ENCODE data around the gene TMEM225B.
"Not testable (repeated sequence)": the region's sequence is repeated elsewhere in the genome, so short reads cannot be mapped to it uniquely, and the experiment has no call there.

The TMEM225B gene

GRCh38 chr7:99597762-99598501 lies at the start of gene TMEM225B:
TMEM225B (plus strand) TSS chr7:99598267; CDS start chr7:99604389, 6,122 bp downstream.
- DNase-seq: no peak

- not testable (repeated sequence) for DNase-seq
Observed at GRCh38 chr7:99549545-99549944, 48.5 kb upstream of the TMEM225B start.

GRCh38 chr7:99551334-99551733 lies 46.7 kb upstream of the TMEM225B start:
- DNase-seq: peak; percentile 31

- peak; percentile 97 for DNase-seq
Observed at GRCh38 chr7:99551767-99552463, 46.2 kb upstream of the TMEM225B start, which contains the start of gene FAM200A. FAM200A (minus strand) TSS chr7:99552114; CDS start chr7:99548407, 3,707 bp downstream.

GRCh38 chr7:99553039-99553438 lies 45.0 kb upstream of the TMEM225B start:
- no peak for DNase-seq

GRCh38 chr7:99554939-99555338 lies 43.1 kb upstream of the TMEM225B start:
- no peak for DNase-seq

- DNase-seq: peak; percentile 28
Observed at GRCh38 chr7:99557196-99557607, 40.9 kb upstream of the TMEM225B start.

- DNase-seq: no peak
Observed at GRCh38 chr7:99557940-99558305, 40.1 kb upstream of the TMEM225B start.

- peak; percentile 91 for DNase-seq
Observed at GRCh38 chr7:99558306-99559174, 39.5 kb upstream of the TMEM225B start, which contains the start of gene ZNF655. ZNF655 (plus strand) TSS chr7:99558642; CDS start chr7:99560560, 1,918 bp downstream.

GRCh38 chr7:99559175-99559915 lies 38.7 kb upstream of the TMEM225B start:
- no peak for DNase-seq

- no peak for DNase-seq
Observed at GRCh38 chr7:99560834-99561736, 37.0 kb upstream of the TMEM225B start.

GRCh38 chr7:99561737-99562051 lies 36.4 kb upstream of the TMEM225B start:
- no peak for DNase-seq

GRCh38 chr7:99562114-99562784 lies 35.8 kb upstream of the TMEM225B start:
- DNase-seq: no peak

- DNase-seq: peak; percentile 25
Observed at GRCh38 chr7:99562832-99563231, 35.2 kb upstream of the TMEM225B start.

GRCh38 chr7:99563650-99564049 lies 34.4 kb upstream of the TMEM225B start:
- no peak for DNase-seq

GRCh38 chr7:99568770-99569169 lies 29.3 kb upstream of the TMEM225B start:
- DNase-seq: not testable (repeated sequence)

GRCh38 chr7:99571768-99572167 lies 26.3 kb upstream of the TMEM225B start:
- no peak for DNase-seq

GRCh38 chr7:99573257-99573656 lies 24.8 kb upstream of the TMEM225B start:
- no peak for DNase-seq

GRCh38 chr7:99576251-99576650 lies 21.8 kb upstream of the TMEM225B start:
- DNase-seq: no peak

- peak; percentile 21 for DNase-seq
Observed at GRCh38 chr7:99579281-99579955, 18.6 kb upstream of the TMEM225B start.

Measured in hematopoietic multipotent progenitor cell treated with erythropoietin and hydrocortisone succinate and interleukin-3 and kit ligand, for 6 days (in vitro differentiated cells).